ENCODE data around the gene NOTO.

The NOTO gene

GRCh38 chr2:73225513-73226360 is 23.4 kb downstream of the NOTO start:
- no peak for DNase-seq (ENCODE audit: low spot score)
- TF ChIP-seq CTCF (IDR thresholded peaks at IDR 0.05; ENCODE audit: extremely low read depth, insufficient read depth, missing control alignments), result no peak
- in situ Hi-C loops (cut with MboI; ENCODE audit: low pct_unique_long_range_greater_than_20kb, low sequenced_read_pairs, unreplicated experiment), result no loop called here

- no peak for TF ChIP-seq CTCF (IDR thresholded peaks at IDR 0.05; ENCODE audit: extremely low read depth, insufficient read depth, missing control alignments)
- DNase-seq (ENCODE audit: low spot score), result no peak
- in situ Hi-C loops (cut with MboI; ENCODE audit: low pct_unique_long_range_greater_than_20kb, low sequenced_read_pairs, unreplicated experiment), result no loop called here
Measured at GRCh38 chr2:73227086-73227485, 24.7 kb downstream of the NOTO start.

- in situ Hi-C loops (cut with MboI; ENCODE audit: low pct_unique_long_range_greater_than_20kb, low sequenced_read_pairs, unreplicated experiment), result no loop called here
- no peak for DNase-seq (ENCODE audit: low spot score)
- TF ChIP-seq CTCF (IDR thresholded peaks at IDR 0.05; ENCODE audit: extremely low read depth, insufficient read depth, missing control alignments), result no peak
Measured at GRCh38 chr2:73228631-73229030, 26.3 kb downstream of the NOTO start.

- in situ Hi-C loops (cut with MboI; ENCODE audit: low pct_unique_long_range_greater_than_20kb, low sequenced_read_pairs, unreplicated experiment), result no loop called here
Measured at GRCh38 chr2:73232403-73233153, 30.2 kb downstream of the NOTO start.

GRCh38 chr2:73233154-73233931 is 31.0 kb downstream of the NOTO start, which contains the start of gene PRADC1:
Gene PRADC1 (minus strand): TSS chr2:73233239. CDS start chr2:73233160, 79 bp downstream.
- DNase-seq (ENCODE audit: low spot score), result peak; percentile 99
- in situ Hi-C loops (cut with MboI; ENCODE audit: low pct_unique_long_range_greater_than_20kb, low sequenced_read_pairs, unreplicated experiment), result no loop called here
- no peak for TF ChIP-seq CTCF (IDR thresholded peaks at IDR 0.05; ENCODE audit: extremely low read depth, insufficient read depth, missing control alignments)

More at GRCh38 chr2:73232403-73233153, 30.2 kb downstream of the NOTO start:
- TF ChIP-seq CTCF (IDR thresholded peaks at IDR 0.05; ENCODE audit: extremely low read depth, insufficient read depth, missing control alignments), result peak; percentile 20
- peak; percentile 46 for DNase-seq (ENCODE audit: low spot score)

All from GM13977 (cell line).